ENCODE data around the gene CCDC137. TPM values are rescaled to one million over a fixed set of nuclear protein-coding genes. Genes with fewer than 3 reads are reported as not detected.

The CCDC137 gene
- total and polyA plus RNA-seq, 2 of the 13 experiments (the other 11 are each of a cell fraction or from before 2014, with no cell fraction given): 14.6 to 39.1 TPM

GRCh38 chr17:81712468-81713003 is 46.0 kb downstream of the CCDC137 start (continued):
- TF ChIP-seq PREB (CRISPR knock-in tag; IDR thresholded peaks at IDR 0.05) (peak; percentile 90; the same call in 1 of the 2 replicates), ZNF383 (CRISPR knock-in tag; IDR thresholded peaks at IDR 0.05; ENCODE audit: borderline replicate concordance) (no peak), TEAD3 (CRISPR knock-in tag; optimal IDR thresholded peaks at IDR 0.05; ENCODE audit: borderline replicate concordance) (peak; percentile 5), SNAPC4 (CRISPR knock-in tag; IDR thresholded peaks at IDR 0.05) (0 out of 2 replicates have a peak, but pooled peaks have one; percentile 13), JUN (CRISPR knock-in tag; IDR thresholded peaks at IDR 0.05) (no peak), NCOR1 (IDR thresholded peaks at IDR 0.05; ENCODE audit: borderline replicate concordance, low read length) (no peak), ZNF263 (CRISPR knock-in tag; IDR thresholded peaks at IDR 0.05) (no peak), ZFAT (CRISPR knock-in tag; conservative IDR thresholded peaks at IDR 0.05) (no peak), SRY (CRISPR knock-in tag; IDR thresholded peaks at IDR 0.05) (no peak; the same call in 1 of the 2 replicates), NFIC (IDR thresholded peaks at IDR 0.05; ENCODE audit: low read length) (no peak), NR2F1 (CRISPR knock-in tag; IDR thresholded peaks at IDR 0.05) (no peak; a peak in 1 of 4 replicates), ZFX (CRISPR knock-in tag; IDR thresholded peaks at IDR 0.05; ENCODE audit: low read depth) (peak; percentile 11), ZNF562 (CRISPR knock-in tag; IDR thresholded peaks at IDR 0.05; ENCODE audit: borderline replicate concordance) (no peak), ZNF644 (CRISPR knock-in tag; IDR thresholded peaks at IDR 0.05; ENCODE audit: low read depth) (no peak), ZFYVE20 (CRISPR knock-in tag; IDR thresholded peaks at IDR 0.05; ENCODE audit: borderline replicate concordance, low read depth) (peak; percentile 9; the same call in 1 of the 2 replicates), FOXA1 (IDR thresholded peaks at IDR 0.05) (no peak), FOXA1 (CRISPR knock-in tag; IDR thresholded peaks at IDR 0.05) (no peak), ZNF768 (CRISPR knock-in tag; IDR thresholded peaks at IDR 0.05) (peak; percentile 93), NR1H2 (CRISPR knock-in tag; IDR thresholded peaks at IDR 0.05; ENCODE audit: borderline replicate concordance, low read depth) (no peak), SP1 (IDR thresholded peaks at IDR 0.05) (no peak), SP1 (CRISPR knock-in tag; IDR thresholded peaks at IDR 0.05) (0 out of 2 replicates have a peak, but pooled peaks have one; percentile 3)
- TF ChIP-seq, protein P1, sequence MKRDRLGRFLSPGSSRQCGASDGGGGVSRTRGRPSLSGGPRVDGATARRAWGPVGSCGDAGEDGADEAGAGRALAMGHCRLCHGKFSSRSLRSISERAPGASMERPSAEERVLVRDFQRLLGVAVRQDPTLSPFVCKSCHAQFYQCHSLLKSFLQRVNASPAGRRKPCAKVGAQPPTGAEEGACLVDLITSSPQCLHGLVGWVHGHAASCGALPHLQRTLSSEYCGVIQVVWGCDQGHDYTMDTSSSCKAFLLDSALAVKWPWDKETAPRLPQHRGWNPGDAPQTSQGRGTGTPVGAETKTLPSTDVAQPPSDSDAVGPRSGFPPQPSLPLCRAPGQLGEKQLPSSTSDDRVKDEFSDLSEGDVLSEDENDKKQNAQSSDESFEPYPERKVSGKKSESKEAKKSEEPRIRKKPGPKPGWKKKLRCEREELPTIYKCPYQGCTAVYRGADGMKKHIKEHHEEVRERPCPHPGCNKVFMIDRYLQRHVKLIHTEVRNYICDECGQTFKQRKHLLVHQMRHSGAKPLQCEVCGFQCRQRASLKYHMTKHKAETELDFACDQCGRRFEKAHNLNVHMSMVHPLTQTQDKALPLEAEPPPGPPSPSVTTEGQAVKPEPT (CRISPR knock-in tag; IDR thresholded peaks at IDR 0.05; ENCODE audit: low read depth): no peak
